ENCODE data around the gene DNAJA3. TPM values are rescaled to one million over a fixed set of nuclear protein-coding genes. Genes with fewer than 3 reads are reported as not detected.

Gene DNAJA3
- total RNA-seq, 1 donor from 2014 or later: 74.2 TPM

DNA sequence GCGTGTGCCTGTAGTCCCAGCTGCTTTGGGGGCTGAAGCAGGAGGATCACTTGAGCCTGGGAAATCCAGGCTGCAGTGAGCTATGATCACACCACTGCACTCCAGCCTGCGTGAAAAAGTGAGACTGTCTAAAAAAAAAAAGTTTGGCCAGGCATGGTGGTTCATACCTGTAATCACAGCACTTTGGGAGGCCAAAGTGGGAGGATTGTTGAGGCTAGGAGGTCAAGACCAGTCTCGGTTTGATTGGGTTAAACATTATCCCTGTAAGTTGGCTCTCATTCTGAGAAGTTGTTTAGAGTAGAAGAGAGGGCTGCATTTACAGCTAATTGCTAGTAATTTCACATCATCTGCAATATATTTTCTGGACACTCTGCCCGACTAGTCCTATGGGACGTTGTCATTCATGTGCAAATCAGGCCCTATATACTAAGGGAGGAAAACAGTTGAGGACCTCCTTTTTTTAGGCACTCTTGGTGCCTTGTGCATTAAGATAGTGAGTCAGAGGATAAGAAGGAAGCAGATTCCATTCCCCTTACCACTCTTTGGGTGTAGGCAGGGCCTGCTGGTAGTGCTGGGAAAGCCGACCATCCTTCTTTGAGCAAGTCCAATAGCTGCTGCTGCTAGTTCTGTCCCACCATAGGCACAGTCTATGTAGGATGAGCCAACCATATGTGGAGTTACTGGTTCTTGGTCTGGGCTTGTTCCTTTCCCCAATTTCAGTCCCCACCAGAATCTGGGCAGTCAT, 69.2 kb downstream of the DNAJA3 start:
- peaks cover 51% of the 10 kb centered on the region for H3K4me1 ChIP-seq
- H3K27ac ChIP-seq (replicated peaks): peak overlapping the region; percentile 20
- no peak for DNase-seq
- no peaks in the 10 kb centered on the region for H3K27me3 ChIP-seq (ENCODE audit: low read depth)
- TF ChIP-seq, protein P1, sequence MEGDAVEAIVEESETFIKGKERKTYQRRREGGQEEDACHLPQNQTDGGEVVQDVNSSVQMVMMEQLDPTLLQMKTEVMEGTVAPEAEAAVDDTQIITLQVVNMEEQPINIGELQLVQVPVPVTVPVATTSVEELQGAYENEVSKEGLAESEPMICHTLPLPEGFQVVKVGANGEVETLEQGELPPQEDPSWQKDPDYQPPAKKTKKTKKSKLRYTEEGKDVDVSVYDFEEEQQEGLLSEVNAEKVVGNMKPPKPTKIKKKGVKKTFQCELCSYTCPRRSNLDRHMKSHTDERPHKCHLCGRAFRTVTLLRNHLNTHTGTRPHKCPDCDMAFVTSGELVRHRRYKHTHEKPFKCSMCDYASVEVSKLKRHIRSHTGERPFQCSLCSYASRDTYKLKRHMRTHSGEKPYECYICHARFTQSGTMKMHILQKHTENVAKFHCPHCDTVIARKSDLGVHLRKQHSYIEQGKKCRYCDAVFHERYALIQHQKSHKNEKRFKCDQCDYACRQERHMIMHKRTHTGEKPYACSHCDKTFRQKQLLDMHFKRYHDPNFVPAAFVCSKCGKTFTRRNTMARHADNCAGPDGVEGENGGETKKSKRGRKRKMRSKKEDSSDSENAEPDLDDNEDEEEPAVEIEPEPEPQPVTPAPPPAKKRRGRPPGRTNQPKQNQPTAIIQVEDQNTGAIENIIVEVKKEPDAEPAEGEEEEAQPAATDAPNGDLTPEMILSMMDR (IDR thresholded peaks at IDR 0.05; ENCODE audit: borderline replicate concordance): no peak
- no peaks in the 10 kb centered on the region for H3K9me3 ChIP-seq (replicated peaks)
- intact Hi-C loops (cut with micrococcal nuclease): loop anchor here (10.0 kb wide), 1 partner anchor 60 kb away; the partner anchor contains the start of gene C16orf96
- H3K4me3 ChIP-seq: no peak overlapping the region
- H3K36me3 ChIP-seq: peaks cover 7% of the 10 kb centered on the region

DNA sequence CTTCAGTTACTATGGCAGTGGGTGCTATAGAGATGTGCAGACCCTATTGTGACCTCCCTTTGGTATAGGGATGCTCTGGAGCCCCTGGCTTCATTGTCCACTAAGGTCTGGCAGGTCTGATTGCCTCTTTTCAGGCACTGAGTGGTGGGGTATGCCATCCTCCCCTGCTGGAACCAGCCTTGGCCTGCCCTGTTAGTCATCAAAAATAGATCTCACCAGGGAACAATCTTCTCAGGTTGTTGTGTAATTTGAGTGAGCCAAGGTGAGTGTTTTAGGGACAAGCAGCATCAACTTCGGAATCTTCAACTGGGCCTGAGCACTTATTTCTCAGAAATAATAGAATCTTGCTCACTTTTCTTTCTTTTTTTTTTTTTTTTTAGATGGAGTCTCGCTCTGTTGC, 70.1 kb downstream of the DNAJA3 start:
- TF ChIP-seq, protein P1 (IDR thresholded peaks at IDR 0.05; ENCODE audit: borderline replicate concordance): no peak
- DNase-seq: no peak
- Histone ChIP-seq H3K9me3 (replicated peaks) (no peaks in the 10 kb centered on the region), H3K4me3 (no peak overlapping the region), H3K27ac (replicated peaks) (no peak overlapping the region), H3K4me1 (peaks cover 60% of the 10 kb centered on the region), H3K27me3 (ENCODE audit: low read depth) (no peaks in the 10 kb centered on the region), H3K36me3 (peaks cover 7% of the 10 kb centered on the region)
- intact Hi-C loops (cut with micrococcal nuclease): loop anchor here (10.0 kb wide), 1 partner anchor 59 kb away; the partner anchor contains the start of gene C16orf96

DNA sequence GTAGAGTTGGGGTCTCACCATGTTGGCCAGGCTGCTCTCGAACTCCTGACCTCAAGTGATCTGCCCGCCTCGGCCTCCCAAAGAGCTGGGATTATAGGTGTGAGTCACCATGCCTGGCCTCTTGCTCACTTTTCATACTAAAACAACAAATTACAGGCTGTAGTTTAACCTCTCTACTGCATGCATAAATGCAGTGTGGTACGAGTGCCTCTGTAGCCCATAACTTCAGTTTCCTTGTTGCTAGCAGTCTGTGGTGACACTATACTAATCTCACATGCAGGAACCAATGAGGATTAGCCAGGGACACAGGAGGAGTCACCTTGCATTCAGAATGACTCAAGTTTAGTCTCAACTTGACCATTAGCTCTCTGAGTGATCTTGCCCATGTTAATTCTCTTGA, 70.6 kb downstream of the DNAJA3 start:
- H3K4me1 ChIP-seq: peaks cover 65% of the 10 kb centered on the region
- DNase-seq: no peak
- no peaks in the 10 kb centered on the region for H3K9me3 ChIP-seq (replicated peaks)
- peaks cover 5% of the 10 kb centered on the region for H3K36me3 ChIP-seq
- TF ChIP-seq, protein P1 (IDR thresholded peaks at IDR 0.05; ENCODE audit: borderline replicate concordance): no peak
- H3K4me3 ChIP-seq: no peak overlapping the region
- peak overlapping the region; percentile 10 for H3K27ac ChIP-seq (replicated peaks)
- intact Hi-C loops (cut with micrococcal nuclease): loop anchor here (10.0 kb wide), 1 partner anchor 58 kb away; the partner anchor contains the start of gene C16orf96
- no peaks in the 10 kb centered on the region for H3K27me3 ChIP-seq (ENCODE audit: low read depth)

GRCh38 chr16:4498546-4499195, 73.0 kb downstream of the DNAJA3 start:
- Histone ChIP-seq H3K9me3 (replicated peaks) (no peaks in the 10 kb centered on the region), H3K4me1 (peaks cover 89% of the 10 kb centered on the region), H3K4me3 (no peak overlapping the region), H3K27ac (replicated peaks) (no peak overlapping the region), H3K36me3 (peaks cover 5% of the 10 kb centered on the region), H3K27me3 (ENCODE audit: low read depth) (no peaks in the 10 kb centered on the region)
- no peak for DNase-seq
- intact Hi-C loops (cut with micrococcal nuclease): loop anchor here (10.0 kb wide), 1 partner anchor 56 kb away; the partner anchor contains the start of gene C16orf96
- TF ChIP-seq, protein P1 (IDR thresholded peaks at IDR 0.05; ENCODE audit: borderline replicate concordance): no peak

GRCh38 chr16:4499196-4499555, 73.5 kb downstream of the DNAJA3 start:
- DNase-seq: no peak
- no peak overlapping the region for H3K27ac ChIP-seq (replicated peaks)
- H3K9me3 ChIP-seq (replicated peaks): no peaks in the 10 kb centered on the region
- H3K36me3 ChIP-seq: peaks cover 5% of the 10 kb centered on the region
- peaks cover 94% of the 10 kb centered on the region for H3K4me1 ChIP-seq
- TF ChIP-seq, protein P1 (IDR thresholded peaks at IDR 0.05; ENCODE audit: borderline replicate concordance): no peak
- no peaks in the 10 kb centered on the region for H3K27me3 ChIP-seq (ENCODE audit: low read depth)
- H3K4me3 ChIP-seq: no peak overlapping the region
- intact Hi-C loops (cut with micrococcal nuclease): loop anchor here (10.0 kb wide), 1 partner anchor 56 kb away; the partner anchor contains the start of gene C16orf96
